Neural cell (in vitro differentiated cells): Measurements from ENCODE around the gene PAQR5.

Experiments
- CTCF ChIP-seq: fragments of 450-650 bp; IDR thresholded peaks from 2 replicates; pipeline ENCODE4 v1.5.1; 2014; ENCODE audit warnings: antibody characterized with exemption, mild to moderate bottlenecking, moderate library complexity; ENCODE audit not compliant: poor library complexity, severe bottlenecking
- EP300 ChIP-seq: fragments of 450-650 bp; conservative IDR thresholded peaks from 2 replicates; pipeline ENCODE4 v1.6.1; 2014; ENCODE audit warnings: antibody characterized with exemption, mild to moderate bottlenecking, moderate library complexity; ENCODE audit not compliant: poor library complexity, severe bottlenecking
- EZH2 ChIP-seq: fragments of 200-600, 300-800 bp; shearing (Covaris generic), sonication (generic); IDR thresholded peaks from 2 replicates; pipeline ENCODE4 v1.6.1; 2014; ENCODE audit warnings: antibody characterized with exemption, low read length, borderline replicate concordance, mild to moderate bottlenecking; ENCODE audit not compliant: insufficient read depth, poor library complexity, severe bottlenecking
- RAD21 ChIP-seq: fragments of 450-650 bp; conservative IDR thresholded peaks from 2 replicates; pipeline ENCODE4 v1.6.1; 2014; ENCODE audit warnings: antibody characterized with exemption, mild to moderate bottlenecking, moderate library complexity
- REST ChIP-seq: IDR thresholded peaks from 2 replicates; pipeline ENCODE4 v1.6.1; 2012; ENCODE audit warnings: borderline replicate concordance
- TAF1 ChIP-seq: IDR thresholded peaks from 2 replicates; pipeline ENCODE4 v1.6.1; 2012; ENCODE audit warnings: low read depth

DNA sequence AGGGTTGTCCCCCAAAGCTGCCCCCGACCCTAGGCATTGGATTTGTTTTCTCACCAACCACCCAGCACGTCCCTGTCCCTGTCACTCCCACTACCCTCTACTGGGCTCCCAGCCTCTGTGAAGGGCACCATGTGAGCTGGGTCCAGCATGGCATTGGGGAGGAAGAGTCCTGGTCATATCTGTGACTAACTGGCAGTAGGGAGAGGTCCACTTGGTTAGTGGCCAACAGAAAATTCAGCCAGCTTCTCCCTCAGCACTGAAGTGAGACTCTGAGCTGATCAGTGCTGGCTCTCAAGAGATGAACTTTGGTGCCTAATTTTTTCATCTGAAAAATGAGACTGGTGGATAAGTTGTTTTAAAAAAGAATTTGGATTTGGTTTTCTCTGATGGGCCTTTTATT is 104.1 kb downstream of the PAQR5 start:
- TF ChIP-seq CTCF = no peak
- no peak for TF ChIP-seq TAF1
- TF ChIP-seq RAD21 = no peak
- no peak for TF ChIP-seq EZH2
- no peak for TF ChIP-seq REST
- TF ChIP-seq EP300 = no peak
